Measurements from ENCODE around the gene PCBP1.
"Not testable (repeated sequence)": the region's sequence is repeated elsewhere in the genome, so short reads cannot be mapped to it uniquely, and the experiment has no call there.

PCBP1 gene

GRCh38 chr2:70103531-70104061, 16.3 kb downstream of the PCBP1 start:
- Histone ChIP-seq H3K4me3 (replicated peaks; ENCODE audit: insufficient read depth, low read length) (no peak overlapping the region), H3K27me3 (ENCODE audit: insufficient read depth, poor library complexity, severe bottlenecking) (no peaks in the 10 kb centered on the region), H3K27ac (replicated peaks) (peak overlapping the region; percentile 75)
- no peak for DNase-seq (ENCODE audit: low read depth in 1 of 2, low spot score in 1 of 2)
- no peak for TF ChIP-seq GABPA (IDR thresholded peaks at IDR 0.05; ENCODE audit: low read depth)
- TF ChIP-seq, protein P1, sequence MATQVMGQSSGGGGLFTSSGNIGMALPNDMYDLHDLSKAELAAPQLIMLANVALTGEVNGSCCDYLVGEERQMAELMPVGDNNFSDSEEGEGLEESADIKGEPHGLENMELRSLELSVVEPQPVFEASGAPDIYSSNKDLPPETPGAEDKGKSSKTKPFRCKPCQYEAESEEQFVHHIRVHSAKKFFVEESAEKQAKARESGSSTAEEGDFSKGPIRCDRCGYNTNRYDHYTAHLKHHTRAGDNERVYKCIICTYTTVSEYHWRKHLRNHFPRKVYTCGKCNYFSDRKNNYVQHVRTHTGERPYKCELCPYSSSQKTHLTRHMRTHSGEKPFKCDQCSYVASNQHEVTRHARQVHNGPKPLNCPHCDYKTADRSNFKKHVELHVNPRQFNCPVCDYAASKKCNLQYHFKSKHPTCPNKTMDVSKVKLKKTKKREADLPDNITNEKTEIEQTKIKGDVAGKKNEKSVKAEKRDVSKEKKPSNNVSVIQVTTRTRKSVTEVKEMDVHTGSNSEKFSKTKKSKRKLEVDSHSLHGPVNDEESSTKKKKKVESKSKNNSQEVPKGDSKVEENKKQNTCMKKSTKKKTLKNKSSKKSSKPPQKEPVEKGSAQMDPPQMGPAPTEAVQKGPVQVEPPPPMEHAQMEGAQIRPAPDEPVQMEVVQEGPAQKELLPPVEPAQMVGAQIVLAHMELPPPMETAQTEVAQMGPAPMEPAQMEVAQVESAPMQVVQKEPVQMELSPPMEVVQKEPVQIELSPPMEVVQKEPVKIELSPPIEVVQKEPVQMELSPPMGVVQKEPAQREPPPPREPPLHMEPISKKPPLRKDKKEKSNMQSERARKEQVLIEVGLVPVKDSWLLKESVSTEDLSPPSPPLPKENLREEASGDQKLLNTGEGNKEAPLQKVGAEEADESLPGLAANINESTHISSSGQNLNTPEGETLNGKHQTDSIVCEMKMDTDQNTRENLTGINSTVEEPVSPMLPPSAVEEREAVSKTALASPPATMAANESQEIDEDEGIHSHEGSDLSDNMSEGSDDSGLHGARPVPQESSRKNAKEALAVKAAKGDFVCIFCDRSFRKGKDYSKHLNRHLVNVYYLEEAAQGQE (IDR thresholded peaks at IDR 0.05; ENCODE audit: insufficient replicate concordance, low read depth), result no peak
- no peak for TF ChIP-seq POLR2AphosphoS5 (IDR thresholded peaks at IDR 0.05; ENCODE audit: low read depth)
- no peak for TF ChIP-seq CTCF (IDR thresholded peaks at IDR 0.05; ENCODE audit: insufficient read depth, low read length)
- no peak for TF ChIP-seq SPI1 (IDR thresholded peaks at IDR 0.05; ENCODE audit: borderline replicate concordance, low read depth)

DNA sequence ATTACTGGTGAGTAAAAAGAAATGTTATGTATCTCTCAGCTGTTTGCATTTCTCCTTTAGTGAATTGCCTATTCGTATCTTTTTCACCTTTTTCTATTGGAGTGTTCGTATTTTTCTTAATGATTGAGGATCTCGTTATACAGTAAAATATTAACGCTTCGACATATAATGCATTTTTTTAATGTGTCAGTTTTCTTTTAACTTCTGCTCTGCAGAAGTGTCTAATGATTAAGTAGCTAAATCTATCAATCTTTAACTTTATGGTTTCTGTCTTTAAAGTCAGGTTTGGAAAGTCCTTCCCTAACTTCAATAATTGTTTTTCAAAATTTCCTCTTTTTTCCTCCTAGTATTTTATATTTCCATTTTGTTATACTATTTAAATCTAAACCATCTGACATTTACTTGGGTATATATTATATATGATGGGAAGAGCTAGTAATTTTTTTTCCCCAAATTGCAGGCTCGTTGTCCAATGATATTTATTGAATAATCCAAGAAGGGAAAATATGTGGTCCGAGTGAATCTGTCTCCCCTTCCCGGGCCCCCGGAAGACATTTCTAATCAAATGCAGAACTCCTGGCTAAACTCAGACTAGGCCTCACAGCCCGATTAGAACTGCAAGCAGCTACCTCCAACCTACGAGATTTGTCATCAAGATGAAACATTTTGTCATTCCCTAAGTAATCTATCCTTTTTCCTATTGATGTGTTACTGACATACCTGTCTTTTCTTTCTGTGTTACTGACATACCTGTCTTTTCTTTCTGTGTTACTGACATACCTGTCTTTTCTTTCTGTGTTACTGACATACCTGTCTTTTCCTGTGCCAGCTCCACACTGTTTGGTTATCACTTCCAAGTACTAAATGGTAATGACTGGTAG, 17.2 kb downstream of the PCBP1 start:
- peak; percentile 61 to 91 for DNase-seq (ENCODE audit: low read depth in 1 of 2, low spot score in 1 of 2)
- TF ChIP-seq, protein P1 (IDR thresholded peaks at IDR 0.05; ENCODE audit: insufficient replicate concordance, low read depth), result peak; percentile 15
- TF ChIP-seq CTCF (IDR thresholded peaks at IDR 0.05; ENCODE audit: insufficient read depth, low read length) (no peak), GABPA (IDR thresholded peaks at IDR 0.05; ENCODE audit: low read depth) (0 out of 2 replicates have a peak, but pooled peaks have one; percentile 19)
- H3K27ac ChIP-seq (replicated peaks), result peak overlapping the region; percentile 75
- H3K4me3 ChIP-seq (replicated peaks; ENCODE audit: insufficient read depth, low read length), result no peak overlapping the region
- no peaks in the 10 kb centered on the region for H3K27me3 ChIP-seq (ENCODE audit: insufficient read depth, poor library complexity, severe bottlenecking)

- not testable (repeated sequence) for H3K27ac ChIP-seq (replicated peaks); H3K27me3 ChIP-seq (ENCODE audit: insufficient read depth, poor library complexity, severe bottlenecking); DNase-seq (ENCODE audit: low read depth in 1 of 2, low spot score in 1 of 2); H3K4me3 ChIP-seq (replicated peaks; ENCODE audit: insufficient read depth, low read length)
These were observed 18.9 kb downstream of the PCBP1 start for GRCh38 chr2:70106138-70106537.

GRCh38 chr2:70110397-70110796, 23.1 kb downstream of the PCBP1 start:
- not testable (repeated sequence) for H3K4me3 ChIP-seq (replicated peaks; ENCODE audit: insufficient read depth, low read length); H3K27me3 ChIP-seq (ENCODE audit: insufficient read depth, poor library complexity, severe bottlenecking); DNase-seq (ENCODE audit: low read depth in 1 of 2, low spot score in 1 of 2)
- peak overlapping the region; percentile 66 for H3K27ac ChIP-seq (replicated peaks)
